Esophagus squamous epithelium (tissue), 5 donors: ENCODE data around the gene TROAP. TPM values are rescaled to one million over a fixed set of nuclear protein-coding genes. Genes with fewer than 3 reads are reported as not detected.

Source experiments
- DNase-seq: peaks from one replicate; lab custom pipeline; 2025; lab: John Stamatoyannopoulos, UW
- H3K27ac ChIP-seq, 4 donors: fragments of 200-600 bp; sonication (generic); one replicate each; pipeline ENCODE4 v1.5.1; 2016 to 2019; ENCODE audit warnings: mild to moderate bottlenecking in 1 of 4
- H3K27me3 ChIP-seq, 4 donors: fragments of 200-600 bp; sonication (generic); 1 replicate in 3 of 4; 2 replicates in 1 of 4; pipeline versions ENCODE4 v1.5.1 to v1.6.0; 2017 to 2021; ENCODE audit warnings: antibody characterized with exemption in 1 of 4
- H3K36me3 ChIP-seq, 3 donors: fragments of 200-600 bp; sonication (generic); one replicate each; pipeline ENCODE4 v1.5.1; 2016 to 2019
- H3K4me1 ChIP-seq, 3 donors: fragments of 200-600 bp; sonication (generic); one replicate each; pipeline ENCODE4 v1.5.1; 2017 to 2019
- H3K4me3 ChIP-seq, 4 donors: fragments of 200-600 bp; sonication (generic); 1 replicate in 3 of 4; 2 replicates in 1 of 4; pipeline ENCODE4 v1.5.1; 2016 to 2019; ENCODE audit warnings: mild to moderate bottlenecking in 2 of 4, moderate library complexity in 1 of 4
- H3K9me3 ChIP-seq, 3 donors: fragments of 200-600 bp; sonication (generic); one replicate each; pipeline ENCODE4 v1.5.1; 2016 to 2019
- CTCF ChIP-seq, 6 experiments: fragments of 450-650 bp in 4 of 6; fragments of 200-600 bp in 2 of 6; sonication (generic) in 2 of 6; IDR thresholded peaks; one replicate each; pipeline ENCODE4 v1.5.1; 2016 to 2019; ENCODE audit warnings: antibody characterized with exemption in 6 of 6, mild to moderate bottlenecking in 4 of 6, moderate library complexity in 4 of 6
- POLR2A ChIP-seq, 4 donors: fragments of 450-650 bp; IDR thresholded peaks; one replicate each; pipeline ENCODE4 v1.6.1; 2017; ENCODE audit warnings: antibody characterized with exemption in 4 of 4, mild to moderate bottlenecking in 4 of 4, moderate library complexity in 3 of 4
- whole genome bisulfite sequencing, 2 donors: methylation state at CpG; one replicate each; pipeline ENCODE4 v1.1.5; 2018; 5-methylcytosine and 5-hydroxymethylcytosine counted together
- intact Hi-C: fragments of 100-400 bp; cut with DNase I; formaldehyde crosslinking; loops from one replicate; pipeline ENCODE4 v1.15.0; 2022
- total RNA-seq, 4 donors: library from RNA; depleted of rRNA; stranded (reverse); fragments of >200 nt; gene quantifications; one replicate each; pipeline ENCODE4 v1.1.0, GENCODE V29; 2016
- donor health status: DM: yes; HTN: yes; CAD: no.

TROAP gene
- total RNA-seq, 4 donors from 2014 or later, result 4.6 to 17.5 (median 8.8) TPM

GRCh38 chr12:49357103-49357678 lies 34.1 kb downstream of the TROAP start:
- TF ChIP-seq POLR2A (IDR thresholded peaks at IDR 0.05) (no peak), CTCF (IDR thresholded peaks at IDR 0.05) (peak in 5 of 6 experiments; percentile 31 to 49 (median 33))
- Histone ChIP-seq H3K27ac (no peak overlapping the region), H3K4me3 (no peak overlapping the region), H3K9me3 (no peaks in the 10 kb centered on the region), H3K4me1 (peaks cover 4 to 15% (median 10%) of the 10 kb centered on the region in 3 donors), H3K36me3 (no peaks in the 10 kb centered on the region), H3K27me3 (peaks cover 0 to 39% (median 0%) of the 10 kb centered on the region in 4 donors)
- no peak for DNase-seq
- intact Hi-C loops, result loop anchor here (5.0 kb wide), 1 partner anchor 155 kb away; no protein-coding TSS in a partner anchor
- 1 to 7% methylated on average over 3 of the region's 3 CpGs for WGBS, 2 donors

- intact Hi-C loops, result loop anchor here (5.0 kb wide), 1 partner anchor 154 kb away; no protein-coding TSS in a partner anchor
- Histone ChIP-seq H3K4me3 (peak overlapping the region in 1 of 4 donors; percentile 19), H3K36me3 (no peaks in the 10 kb centered on the region), H3K4me1 (peaks cover 4 to 15% (median 10%) of the 10 kb centered on the region in 3 donors), H3K9me3 (no peaks in the 10 kb centered on the region), H3K27ac (no peak overlapping the region), H3K27me3 (peaks cover 0 to 26% (median 0%) of the 10 kb centered on the region in 4 donors)
- no peak for DNase-seq
- WGBS, 2 donors, result 7 to 13% methylated on average over 6 of the region's 7 CpGs
- TF ChIP-seq CTCF (IDR thresholded peaks at IDR 0.05) (peak; percentile 40 to 82 (median 78)), POLR2A (IDR thresholded peaks at IDR 0.05) (no peak)
Measured at GRCh38 chr12:49358483-49359141, 35.6 kb downstream of the TROAP start.

- Histone ChIP-seq H3K27ac (no peak overlapping the region), H3K9me3 (no peaks in the 10 kb centered on the region), H3K4me3 (no peak overlapping the region), H3K4me1 (peaks cover 4 to 15% (median 10%) of the 10 kb centered on the region in 3 donors), H3K27me3 (peaks cover 0 to 20% (median 0%) of the 10 kb centered on the region in 4 donors), H3K36me3 (no peaks in the 10 kb centered on the region)
- no peak for TF ChIP-seq POLR2A (IDR thresholded peaks at IDR 0.05)
- TF ChIP-seq CTCF (IDR thresholded peaks at IDR 0.05), result no peak
- no peak for DNase-seq
- WGBS, 2 donors, result 68 to 93% methylated on average over 3 to 5 of the region's 7 CpGs
- intact Hi-C loops, result loop anchor here (5.0 kb wide), 1 partner anchor 153 kb away; no protein-coding TSS in a partner anchor
Measured at GRCh38 chr12:49359671-49360070, 36.6 kb downstream of the TROAP start.

GRCh38 chr12:49362077-49362476 lies 39.0 kb downstream of the TROAP start:
- intact Hi-C loops, result no loop called here
- 89 to 100% methylated on average over 1 of the region's 1 CpG for WGBS, 2 donors
- Histone ChIP-seq H3K4me1 (peaks cover 4 to 26% (median 14%) of the 10 kb centered on the region in 3 donors), H3K27ac (no peak overlapping the region), H3K4me3 (no peak overlapping the region), H3K36me3 (no peaks in the 10 kb centered on the region), H3K27me3 (peaks cover 0 to 8% (median 0%) of the 10 kb centered on the region in 4 donors), H3K9me3 (no peaks in the 10 kb centered on the region)
- TF ChIP-seq CTCF (IDR thresholded peaks at IDR 0.05) (no peak), POLR2A (IDR thresholded peaks at IDR 0.05) (no peak)
- DNase-seq, result no peak

- H3K27ac ChIP-seq, result no peak overlapping the region
- DNase-seq, result no peak
- WGBS, 2 donors, result 50 to 63% methylated on average over 1 of the region's 1 CpG
- H3K4me3 ChIP-seq, result no peak overlapping the region
- intact Hi-C loops, result loop anchor here (5.0 kb wide), 1 partner anchor 142 kb away; no protein-coding TSS in a partner anchor
- H3K4me1 ChIP-seq, result peaks cover 0 to 36% (median 16%) of the 10 kb centered on the region in 3 donors
- H3K27me3 ChIP-seq, result peaks cover 0 to 2% (median 0%) of the 10 kb centered on the region in 4 donors
- no peaks in the 10 kb centered on the region for H3K36me3 ChIP-seq
- TF ChIP-seq POLR2A (IDR thresholded peaks at IDR 0.05), result no peak
- no peak for TF ChIP-seq CTCF (IDR thresholded peaks at IDR 0.05)
- no peaks in the 10 kb centered on the region for H3K9me3 ChIP-seq
Measured at GRCh38 chr12:49364989-49365388, 41.9 kb downstream of the TROAP start.
